RKO (cell line): ENCODE measurements around the gene PDLIM7.
"Not testable (repeated sequence)": the region's sequence is repeated elsewhere in the genome, so short reads cannot be mapped to it uniquely, and the experiment has no call there.

ENCODE experiments used
- DNase-seq: peaks from one replicate; pipeline ENCODE4 v3.0.0-alpha.2; 2016; ENCODE audit warnings: low spot score

The PDLIM7 gene

GRCh38 chr5:177497292-177498012, at the start of gene PDLIM7:
Gene PDLIM7 (minus strand): TSS chr5:177497604. CDS start chr5:177496512, 1,092 bp downstream.
- DNase-seq = peak; percentile 92

- DNase-seq = peak; percentile 90
Observed at GRCh38 chr5:177546258-177546741, 48.9 kb upstream of the PDLIM7 start.

- no peak for DNase-seq
Observed at GRCh38 chr5:177545487-177546257, 48.3 kb upstream of the PDLIM7 start.

GRCh38 chr5:177542816-177543465, 45.5 kb upstream of the PDLIM7 start:
- no peak for DNase-seq

- no peak for DNase-seq
Observed at GRCh38 chr5:177540438-177540837, 43.0 kb upstream of the PDLIM7 start.

- DNase-seq = no peak
Observed at GRCh38 chr5:177539411-177539810, 42.0 kb upstream of the PDLIM7 start.

- no peak for DNase-seq
Observed at GRCh38 chr5:177538876-177539275, 41.5 kb upstream of the PDLIM7 start.

- DNase-seq = no peak
Observed at GRCh38 chr5:177537389-177538361, 40.3 kb upstream of the PDLIM7 start.

- DNase-seq = no peak
Observed at GRCh38 chr5:177536386-177536785, 39.0 kb upstream of the PDLIM7 start.

GRCh38 chr5:177535125-177535524, 37.7 kb upstream of the PDLIM7 start:
- DNase-seq = no peak

GRCh38 chr5:177534433-177534832, 37.0 kb upstream of the PDLIM7 start:
- DNase-seq = not testable (repeated sequence)

- DNase-seq = no peak
Observed at GRCh38 chr5:177531209-177531940, 34.0 kb upstream of the PDLIM7 start.

- DNase-seq = no peak
Observed at GRCh38 chr5:177530638-177531037, 33.2 kb upstream of the PDLIM7 start.

GRCh38 chr5:177529247-177530203, 32.1 kb upstream of the PDLIM7 start:
- no peak for DNase-seq

- DNase-seq = no peak
Observed at GRCh38 chr5:177528631-177529030, 31.2 kb upstream of the PDLIM7 start.

GRCh38 chr5:177527595-177527994, 30.2 kb upstream of the PDLIM7 start:
- no peak for DNase-seq

GRCh38 chr5:177526791-177527190, 29.4 kb upstream of the PDLIM7 start:
- DNase-seq = no peak

- DNase-seq = no peak
Observed at GRCh38 chr5:177526191-177526590, 28.8 kb upstream of the PDLIM7 start.

GRCh38 chr5:177524941-177525655, 27.7 kb upstream of the PDLIM7 start:
- DNase-seq = no peak
